Parietal lobe (tissue), 2 donors: Measurements from ENCODE around the gene TENT4B. TPM values are rescaled to one million over a fixed set of nuclear protein-coding genes. Genes with fewer than 3 reads are reported as not detected.

Source experiments
- small RNA-seq: library from RNA; depleted of rRNA; stranded (forward); fragments of <200 nt; gene quantifications from one replicate; pipeline ENCODE3, GENCODE V24; 2014; ENCODE audit warnings: low replicate concordance
- total RNA-seq: library from RNA; depleted of rRNA; stranded (reverse); fragments of >200 nt; gene quantifications from one replicate; pipeline ENCODE4 v1.2.3, GENCODE V29; 2014

TENT4B gene
- total RNA-seq, result 29.4 TPM

GRCh38 chr16:50152807-50153595 lies at the start of gene TENT4B:
TENT4B (plus strand) TSS chr16:50153306; CDS start chr16:50153622, 316 bp downstream.

GRCh38 chr16:50266337-50267091 lies 113.4 kb downstream of the TENT4B start, which contains the start of gene ADCY7:
ADCY7 (plus strand) TSS chr16:50266551; CDS start chr16:50288180, 21,629 bp downstream.

Small RNA genes lying within 50 kb of the gene (small RNA-seq; reads per million reads assigned to genes)
- gene RF00156 (not detected), gene RPL10P14 (not detected)

Other genes starting within 250 kb of the TENT4B start
- gene CNEP1R1, start 128.1 kb upstream of the TENT4B start, total RNA-seq, result 46.6 TPM
- gene HEATR3, start 87.3 kb upstream of the TENT4B start, total RNA-seq, result 33.8 TPM
- gene ADCY7, start 113.2 kb downstream of the TENT4B start, total RNA-seq, result 9.4 TPM
- gene BRD7, start 215.7 kb downstream of the TENT4B start, total RNA-seq, result 41.9 TPM